ENCODE measurements around the gene PXDC1. TPM values are rescaled to one million over a fixed set of nuclear protein-coding genes. Genes with fewer than 3 reads are reported as not detected.

Gene PXDC1
- total RNA-seq, 1 experiment from 2014 or later, result 18.2 TPM

DNA sequence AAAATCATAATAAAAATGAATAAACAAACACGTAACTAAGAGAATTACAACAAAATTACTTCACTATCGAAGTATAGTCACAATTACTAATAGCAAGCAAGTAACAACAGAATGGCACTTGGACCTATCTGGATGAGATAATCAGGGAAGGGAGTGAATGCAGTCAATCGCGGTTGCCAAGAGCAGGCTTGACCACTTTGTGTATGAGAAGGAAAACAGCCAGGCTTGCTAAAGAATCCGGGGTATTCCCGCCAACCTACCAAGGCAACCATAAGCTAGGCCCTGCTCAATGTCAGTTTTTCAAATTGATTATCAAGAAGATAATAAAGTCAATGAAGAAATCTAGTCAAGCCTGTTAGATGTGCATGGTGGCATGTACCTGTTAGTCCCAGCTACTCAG is 39.7 kb downstream of the PXDC1 start:
- H3K27me3 Mint-ChIP-seq (ENCODE audit: unreplicated experiment), result no peaks in the 10 kb centered on the region
- TF ChIP-seq, protein P1, sequence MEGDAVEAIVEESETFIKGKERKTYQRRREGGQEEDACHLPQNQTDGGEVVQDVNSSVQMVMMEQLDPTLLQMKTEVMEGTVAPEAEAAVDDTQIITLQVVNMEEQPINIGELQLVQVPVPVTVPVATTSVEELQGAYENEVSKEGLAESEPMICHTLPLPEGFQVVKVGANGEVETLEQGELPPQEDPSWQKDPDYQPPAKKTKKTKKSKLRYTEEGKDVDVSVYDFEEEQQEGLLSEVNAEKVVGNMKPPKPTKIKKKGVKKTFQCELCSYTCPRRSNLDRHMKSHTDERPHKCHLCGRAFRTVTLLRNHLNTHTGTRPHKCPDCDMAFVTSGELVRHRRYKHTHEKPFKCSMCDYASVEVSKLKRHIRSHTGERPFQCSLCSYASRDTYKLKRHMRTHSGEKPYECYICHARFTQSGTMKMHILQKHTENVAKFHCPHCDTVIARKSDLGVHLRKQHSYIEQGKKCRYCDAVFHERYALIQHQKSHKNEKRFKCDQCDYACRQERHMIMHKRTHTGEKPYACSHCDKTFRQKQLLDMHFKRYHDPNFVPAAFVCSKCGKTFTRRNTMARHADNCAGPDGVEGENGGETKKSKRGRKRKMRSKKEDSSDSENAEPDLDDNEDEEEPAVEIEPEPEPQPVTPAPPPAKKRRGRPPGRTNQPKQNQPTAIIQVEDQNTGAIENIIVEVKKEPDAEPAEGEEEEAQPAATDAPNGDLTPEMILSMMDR (IDR thresholded peaks at IDR 0.05; ENCODE audit: unreplicated experiment), result no peak
- intact Hi-C loops (cut with micrococcal nuclease; ENCODE audit: unreplicated experiment), result no loop called here
- CTCF ChIA-PET, result no interaction called here
- no peaks in the 10 kb centered on the region for H3K9me3 Mint-ChIP-seq (ENCODE audit: low read depth, unreplicated experiment)
- H3K4me3 Mint-ChIP-seq (ENCODE audit: low read depth, unreplicated experiment), result no peak overlapping the region
- no peaks in the 10 kb centered on the region for H3K4me1 Mint-ChIP-seq (ENCODE audit: low read depth, unreplicated experiment)
- no TSS peak for BruUV-seq (replicated peaks)
- no peaks in the 10 kb centered on the region for H3K36me3 Mint-ChIP-seq (ENCODE audit: insufficient read depth, unreplicated experiment)
- H3K27ac Mint-ChIP-seq (ENCODE audit: unreplicated experiment), result no peak overlapping the region
- no peak for DNase-seq

DNA sequence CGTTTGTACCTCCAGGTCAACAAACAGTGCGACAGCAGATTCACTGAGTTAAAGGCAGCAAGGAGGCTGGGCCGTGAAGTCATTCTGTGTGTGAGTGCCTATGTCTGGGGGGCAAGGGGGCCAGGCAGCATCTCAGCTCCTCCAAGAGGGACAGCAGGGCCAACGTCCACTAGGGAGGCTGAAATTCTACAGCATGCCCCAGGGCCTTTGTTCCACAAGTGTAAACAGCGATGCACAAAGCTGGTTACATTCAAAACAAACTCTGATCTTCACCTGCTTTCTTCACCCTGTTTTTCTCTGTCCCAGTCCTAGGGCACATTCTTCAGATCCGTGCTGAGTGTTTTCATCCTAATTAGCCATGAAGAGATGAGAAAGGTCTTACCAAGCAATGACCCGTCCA is 41.1 kb downstream of the PXDC1 start:
- CTCF ChIA-PET, result no interaction called here
- no peak for DNase-seq
- Mint-ChIP-seq H3K36me3 (ENCODE audit: insufficient read depth, unreplicated experiment) (no peaks in the 10 kb centered on the region), H3K4me3 (ENCODE audit: low read depth, unreplicated experiment) (no peak overlapping the region), H3K27ac (ENCODE audit: unreplicated experiment) (no peak overlapping the region), H3K27me3 (ENCODE audit: unreplicated experiment) (peaks cover 4% of the 10 kb centered on the region), H3K9me3 (ENCODE audit: low read depth, unreplicated experiment) (no peaks in the 10 kb centered on the region), H3K4me1 (ENCODE audit: low read depth, unreplicated experiment) (no peaks in the 10 kb centered on the region)
- TF ChIP-seq, protein P1 (IDR thresholded peaks at IDR 0.05; ENCODE audit: unreplicated experiment), result no peak
- intact Hi-C loops (cut with micrococcal nuclease; ENCODE audit: unreplicated experiment), result no loop called here
- no TSS peak for BruUV-seq (replicated peaks)

DNA sequence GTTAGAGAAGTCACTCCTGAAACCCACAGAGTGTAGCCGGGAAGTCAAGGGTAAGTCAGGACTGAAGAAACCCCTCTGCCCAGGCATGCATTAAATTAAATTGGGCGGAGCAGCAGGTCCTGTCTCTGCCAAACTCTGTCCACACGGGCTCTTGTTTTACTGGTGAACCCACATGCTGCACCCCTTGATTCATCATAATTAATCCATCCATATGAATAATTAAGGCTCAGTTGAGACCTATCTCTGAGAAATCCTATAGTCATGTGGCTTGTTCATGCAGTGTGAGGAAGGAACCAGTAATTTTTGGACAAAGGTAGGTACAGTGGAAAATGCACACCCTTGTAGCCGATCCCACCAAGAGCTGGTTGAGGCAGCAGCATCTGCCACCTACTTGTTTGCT is 43.0 kb downstream of the PXDC1 start:
- CTCF ChIA-PET, result no interaction called here
- Mint-ChIP-seq H3K4me3 (ENCODE audit: low read depth, unreplicated experiment) (no peak overlapping the region), H3K27me3 (ENCODE audit: unreplicated experiment) (peaks cover 20% of the 10 kb centered on the region), H3K4me1 (ENCODE audit: low read depth, unreplicated experiment) (no peaks in the 10 kb centered on the region), H3K36me3 (ENCODE audit: insufficient read depth, unreplicated experiment) (no peaks in the 10 kb centered on the region), H3K27ac (ENCODE audit: unreplicated experiment) (no peak overlapping the region), H3K9me3 (ENCODE audit: low read depth, unreplicated experiment) (no peaks in the 10 kb centered on the region)
- BruUV-seq (replicated peaks), result no TSS peak
- TF ChIP-seq, protein P1 (IDR thresholded peaks at IDR 0.05; ENCODE audit: unreplicated experiment), result no peak
- intact Hi-C loops (cut with micrococcal nuclease; ENCODE audit: unreplicated experiment), result no loop called here
- no peak for DNase-seq

- Mint-ChIP-seq H3K9me3 (ENCODE audit: low read depth, unreplicated experiment) (no peaks in the 10 kb centered on the region), H3K27me3 (ENCODE audit: unreplicated experiment) (peaks cover 20% of the 10 kb centered on the region), H3K4me1 (ENCODE audit: low read depth, unreplicated experiment) (no peaks in the 10 kb centered on the region), H3K36me3 (ENCODE audit: insufficient read depth, unreplicated experiment) (no peaks in the 10 kb centered on the region), H3K27ac (ENCODE audit: unreplicated experiment) (no peak overlapping the region), H3K4me3 (ENCODE audit: low read depth, unreplicated experiment) (no peak overlapping the region)
- CTCF ChIA-PET, result no interaction called here
- DNase-seq, result no peak
- TF ChIP-seq, protein P1 (IDR thresholded peaks at IDR 0.05; ENCODE audit: unreplicated experiment), result no peak
- intact Hi-C loops (cut with micrococcal nuclease; ENCODE audit: unreplicated experiment), result no loop called here
- BruUV-seq (replicated peaks), result no TSS peak
These were observed 43.6 kb downstream of the PXDC1 start for GRCh38 chr6:3707751-3708412.

Measured in Calu3 (cell line).